Measurements from ENCODE around the gene SPINK4.

Gene SPINK4

DNA sequence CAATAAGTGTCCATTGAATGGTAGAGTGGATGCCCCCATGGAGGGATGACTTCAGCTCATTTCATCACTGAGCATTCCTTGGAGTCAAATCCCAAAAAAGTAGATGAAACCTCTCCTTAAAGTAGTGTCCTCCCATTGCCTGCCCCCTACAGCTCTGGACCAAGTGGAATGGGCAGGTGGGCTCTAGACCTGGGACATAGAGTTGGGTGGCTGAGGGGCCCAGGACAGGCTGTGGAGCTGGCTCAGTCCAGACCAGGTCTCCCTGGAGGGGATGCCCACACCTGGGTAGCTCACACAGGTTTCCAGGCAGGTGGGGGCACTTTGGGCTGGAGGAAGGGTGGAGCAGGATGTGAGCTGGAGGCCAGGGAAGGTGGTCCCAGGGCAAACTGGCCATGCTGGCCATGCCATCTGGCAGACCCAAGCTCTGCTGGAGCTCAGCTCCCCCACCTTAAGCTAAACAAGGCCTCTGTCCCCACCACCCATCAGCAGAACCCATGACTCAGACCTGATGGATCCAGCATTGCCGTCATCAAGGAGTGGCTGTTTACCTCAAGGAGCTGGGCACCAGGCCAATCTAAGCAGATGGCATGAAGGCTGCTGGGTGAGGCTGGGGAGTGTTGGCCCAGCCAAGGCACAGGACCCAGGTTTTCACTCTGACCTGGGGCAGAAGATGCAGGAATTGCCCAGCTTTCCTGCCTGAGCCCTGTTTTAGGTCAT is 6.2 kb upstream of the SPINK4 start:
- Histone ChIP-seq H2AFZ (ENCODE audit: low read depth, low read length) (no peak overlapping the region), H3K27me3 (ENCODE audit: insufficient read depth, low read length) (peaks cover 7% of the 10 kb centered on the region), H3K4me1 (ENCODE audit: insufficient read depth, low read length) (no peaks in the 10 kb centered on the region), H3K9me3 (ENCODE audit: low read length) (no peaks in the 10 kb centered on the region), H3K4me3 (ENCODE audit: low read length) (no peak overlapping the region), H3K36me3 (ENCODE audit: insufficient read depth, low read length) (no peaks in the 10 kb centered on the region)

DNA sequence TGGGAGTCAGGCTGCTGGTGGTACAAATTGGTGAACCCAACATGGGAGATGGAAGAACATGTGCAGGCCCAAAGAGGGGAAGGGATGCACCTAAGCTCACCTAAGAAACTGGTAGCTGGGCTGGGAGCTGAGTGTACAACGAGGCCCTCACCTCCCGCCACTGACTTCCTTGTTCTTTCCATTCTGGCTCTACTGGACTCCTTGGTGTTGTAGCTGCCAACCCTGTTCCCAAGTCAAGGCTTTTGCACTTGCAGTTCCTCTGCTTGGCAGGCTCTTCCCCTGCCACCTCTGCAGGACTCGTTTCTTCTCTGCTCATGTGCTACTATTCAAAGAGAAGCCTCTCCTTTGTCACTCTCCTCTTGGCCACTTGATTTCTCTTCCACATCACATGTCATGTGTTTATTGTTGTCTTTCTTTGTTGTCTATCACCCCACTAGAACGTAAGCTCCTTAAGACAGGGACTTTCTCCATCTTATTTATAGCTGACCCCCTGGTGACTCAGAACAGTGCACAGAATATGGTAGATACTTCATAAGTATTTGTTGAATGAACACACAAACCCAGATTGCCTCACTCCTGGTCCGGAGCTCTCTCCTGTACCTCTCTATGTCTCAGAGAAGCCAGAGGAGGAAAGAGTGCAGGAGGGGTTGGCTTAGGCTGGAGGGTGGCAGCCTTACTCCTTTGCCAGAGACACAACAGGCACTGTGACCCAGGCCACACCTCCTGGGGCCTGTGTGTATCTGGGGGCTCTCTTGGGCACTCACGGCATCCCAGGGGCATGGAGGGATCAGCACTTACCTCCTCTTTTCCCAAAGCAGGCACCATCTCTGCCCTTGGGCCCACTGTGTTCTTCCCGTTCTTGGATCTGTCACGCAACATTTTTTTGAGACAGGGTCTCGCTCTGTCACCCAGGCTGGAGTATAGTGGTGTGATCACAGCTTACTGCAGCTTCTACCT is 5.2 kb upstream of the SPINK4 start:
- no peak overlapping the region for H2AFZ ChIP-seq (ENCODE audit: low read depth, low read length)
- H3K27me3 ChIP-seq (ENCODE audit: insufficient read depth, low read length): peaks cover 7% of the 10 kb centered on the region
- H3K4me1 ChIP-seq (ENCODE audit: insufficient read depth, low read length): no peaks in the 10 kb centered on the region
- H3K4me3 ChIP-seq (ENCODE audit: low read length): no peak overlapping the region
- H3K36me3 ChIP-seq (ENCODE audit: insufficient read depth, low read length): no peaks in the 10 kb centered on the region
- no peaks in the 10 kb centered on the region for H3K9me3 ChIP-seq (ENCODE audit: low read length)

DNA sequence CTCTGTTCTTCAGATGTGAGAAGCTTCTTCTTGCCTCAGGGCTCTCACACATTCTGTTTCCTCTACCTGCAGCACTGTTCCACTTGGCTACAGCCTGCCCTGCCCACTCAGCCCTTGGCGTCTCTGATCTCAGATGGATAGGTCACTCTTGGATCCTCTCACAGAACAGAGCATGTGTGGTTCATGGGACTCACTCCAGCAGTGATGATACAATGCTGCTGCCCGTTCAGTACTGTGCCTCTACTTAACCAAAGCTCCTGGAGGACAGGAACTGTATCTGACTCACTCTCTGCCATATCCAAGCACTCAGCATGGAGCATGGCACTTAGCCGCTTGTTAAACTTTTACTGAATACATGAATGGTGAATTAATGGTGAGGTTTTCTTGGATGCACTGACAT is 3.4 kb upstream of the SPINK4 start:
- Histone ChIP-seq H3K9me3 (ENCODE audit: low read length) (no peaks in the 10 kb centered on the region), H3K27me3 (ENCODE audit: insufficient read depth, low read length) (peaks cover 2% of the 10 kb centered on the region), H3K4me3 (ENCODE audit: low read length) (no peak overlapping the region), H3K4me1 (ENCODE audit: insufficient read depth, low read length) (no peaks in the 10 kb centered on the region), H2AFZ (ENCODE audit: low read depth, low read length) (no peak overlapping the region), H3K36me3 (ENCODE audit: insufficient read depth, low read length) (no peaks in the 10 kb centered on the region)

DNA sequence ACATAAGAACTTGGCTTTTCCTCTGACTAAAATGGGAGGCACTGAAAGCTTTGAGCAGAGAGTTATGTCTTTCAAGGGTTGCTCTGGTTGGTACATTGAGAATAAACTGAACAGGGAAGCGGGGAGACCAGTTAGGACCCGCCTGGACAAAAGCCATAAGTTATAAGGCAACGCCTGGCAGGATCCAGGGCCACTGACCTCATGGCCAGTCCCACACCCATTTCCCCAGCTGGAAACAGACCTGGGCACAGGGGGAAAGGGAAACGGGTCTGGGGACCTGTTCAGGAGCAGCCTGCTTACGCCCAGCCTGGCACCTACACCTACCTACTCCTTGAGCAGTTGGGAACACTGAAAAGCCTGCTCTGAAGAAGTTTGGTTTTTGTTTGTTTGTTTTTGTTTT is 1.3 kb downstream of the SPINK4 start:
- Histone ChIP-seq H3K4me1 (ENCODE audit: insufficient read depth, low read length) (no peaks in the 10 kb centered on the region), H2AFZ (ENCODE audit: low read depth, low read length) (no peak overlapping the region), H3K4me3 (ENCODE audit: low read length) (no peak overlapping the region), H3K27me3 (ENCODE audit: insufficient read depth, low read length) (peaks cover under 1% of the 10 kb centered on the region), H3K9me3 (ENCODE audit: low read length) (no peaks in the 10 kb centered on the region), H3K36me3 (ENCODE audit: insufficient read depth, low read length) (no peaks in the 10 kb centered on the region)

DNA sequence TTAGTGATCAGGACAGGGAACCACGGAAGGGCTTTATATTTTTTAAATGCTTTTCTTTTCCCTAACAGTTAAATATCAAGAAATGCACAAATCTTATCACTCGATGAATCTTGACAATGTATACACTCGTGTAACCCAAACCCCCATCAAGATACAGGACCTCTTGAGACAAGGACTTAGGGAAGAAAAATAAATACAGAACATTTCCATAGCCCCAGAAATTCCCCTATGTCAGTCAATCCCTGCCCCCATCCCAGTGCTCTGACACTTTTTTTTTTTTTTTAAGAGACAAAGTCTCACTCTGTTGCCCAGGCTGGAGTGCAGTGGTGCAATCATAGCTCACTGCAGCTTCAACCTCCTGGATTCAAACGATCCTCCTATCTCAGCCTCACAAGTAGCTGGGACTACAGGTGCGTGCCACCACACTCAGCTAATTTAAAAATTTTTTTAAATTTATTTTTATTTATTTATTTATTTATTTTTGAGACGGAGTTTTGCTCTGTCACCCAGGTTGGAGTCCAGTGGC is 2.7 kb downstream of the SPINK4 start:
- Histone ChIP-seq H3K27me3 (ENCODE audit: insufficient read depth, low read length) (no peaks in the 10 kb centered on the region), H3K4me3 (ENCODE audit: low read length) (no peak overlapping the region), H3K9me3 (ENCODE audit: low read length) (no peaks in the 10 kb centered on the region)

DNA sequence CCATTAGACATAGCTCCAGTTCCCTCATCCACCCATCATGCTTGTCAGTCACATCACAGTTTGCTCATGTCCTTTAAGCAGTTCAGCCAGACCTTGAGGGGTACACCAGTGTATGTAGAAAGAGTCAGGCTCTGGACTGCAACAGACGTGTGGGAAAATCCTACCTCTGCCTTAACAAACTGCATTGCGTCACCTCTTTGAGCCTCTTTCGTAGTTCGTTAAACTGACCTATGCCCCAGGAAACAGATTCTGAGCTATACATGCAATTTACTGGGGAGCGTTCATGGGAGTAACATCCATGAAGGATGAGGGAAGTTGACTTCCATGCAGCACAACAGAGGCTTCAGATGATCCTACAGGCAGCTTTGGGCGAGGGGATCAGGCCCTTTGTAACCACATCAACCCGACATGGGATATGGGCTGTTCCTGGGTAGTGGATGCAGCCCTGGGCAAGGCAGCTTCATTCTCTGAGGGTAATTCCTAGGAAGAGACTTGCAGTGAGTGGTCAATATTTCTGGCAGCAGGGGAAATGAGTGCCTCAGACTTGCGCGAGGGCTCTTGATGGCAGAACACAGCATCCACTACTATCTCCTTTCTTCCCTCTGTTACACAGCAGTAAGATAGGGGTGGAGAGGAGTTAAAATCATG is 4.3 kb downstream of the SPINK4 start:
- Histone ChIP-seq H3K27me3 (ENCODE audit: insufficient read depth, low read length) (no peaks in the 10 kb centered on the region), H2AFZ (ENCODE audit: low read depth, low read length) (no peak overlapping the region), H3K4me1 (ENCODE audit: insufficient read depth, low read length) (no peaks in the 10 kb centered on the region), H3K4me3 (ENCODE audit: low read length) (no peak overlapping the region), H3K36me3 (ENCODE audit: insufficient read depth, low read length) (peaks cover 5% of the 10 kb centered on the region), H3K9me3 (ENCODE audit: low read length) (no peaks in the 10 kb centered on the region)

More for the DNA sequence above, 2.7 kb downstream of the SPINK4 start:
- H2AFZ ChIP-seq (ENCODE audit: low read depth, low read length): no peak overlapping the region
- no peaks in the 10 kb centered on the region for H3K36me3 ChIP-seq (ENCODE audit: insufficient read depth, low read length)
- no peaks in the 10 kb centered on the region for H3K4me1 ChIP-seq (ENCODE audit: insufficient read depth, low read length)

DNA sequence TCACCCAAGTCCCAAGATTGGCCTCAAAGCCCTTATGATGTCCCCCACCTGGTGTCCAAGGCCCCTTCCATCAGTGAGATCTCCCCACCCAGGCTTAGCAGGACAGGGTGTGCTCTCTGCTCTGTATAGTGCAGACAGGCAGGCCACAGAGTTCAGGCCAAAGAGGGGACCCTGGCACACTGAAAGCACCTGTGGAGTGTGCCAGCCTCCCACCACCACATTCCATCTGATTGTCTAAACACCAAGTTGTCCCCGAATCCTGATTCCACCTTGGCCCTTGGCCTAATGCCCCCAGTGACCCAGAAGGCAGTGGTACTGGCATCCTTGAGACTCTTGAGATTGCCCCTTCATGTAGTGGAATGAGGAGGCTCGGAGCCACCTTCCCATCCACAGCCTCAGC is 5.4 kb downstream of the SPINK4 start:
- H3K9me3 ChIP-seq (ENCODE audit: low read length): no peaks in the 10 kb centered on the region
- no peaks in the 10 kb centered on the region for H3K27me3 ChIP-seq (ENCODE audit: insufficient read depth, low read length)
- H2AFZ ChIP-seq (ENCODE audit: low read depth, low read length): no peak overlapping the region
- no peaks in the 10 kb centered on the region for H3K4me1 ChIP-seq (ENCODE audit: insufficient read depth, low read length)
- H3K36me3 ChIP-seq (ENCODE audit: insufficient read depth, low read length): peaks cover 9% of the 10 kb centered on the region
- H3K4me3 ChIP-seq (ENCODE audit: low read length): no peak overlapping the region

DNA sequence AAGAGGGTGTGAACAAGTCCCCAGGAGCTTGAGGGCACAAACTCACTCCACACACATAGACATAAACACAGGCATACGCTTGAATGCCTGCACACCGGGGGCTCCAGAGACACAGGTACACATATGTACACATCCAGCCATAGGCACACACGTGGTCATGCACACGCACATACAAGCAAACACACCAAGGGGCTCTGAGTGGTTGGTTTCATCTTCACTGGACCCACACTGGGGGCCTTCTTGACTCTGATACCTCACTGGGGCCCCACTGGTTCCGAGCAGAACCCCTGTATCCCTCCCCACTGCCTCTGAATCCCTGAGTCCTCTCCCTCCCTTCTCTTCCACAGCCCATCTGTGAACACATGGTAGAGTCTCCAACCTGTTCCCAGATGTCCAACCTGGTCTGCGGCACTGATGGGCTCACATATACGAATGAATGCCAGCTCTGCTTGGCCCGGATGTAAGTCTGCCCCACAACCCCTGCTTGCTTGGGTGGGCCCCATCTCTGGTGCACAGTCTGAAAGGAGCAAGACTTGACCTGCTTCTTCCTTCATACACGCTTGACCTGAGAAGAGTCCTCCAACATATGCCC is 6.4 kb downstream of the SPINK4 start:
- no peaks in the 10 kb centered on the region for H3K4me1 ChIP-seq (ENCODE audit: insufficient read depth, low read length)
- no peaks in the 10 kb centered on the region for H3K9me3 ChIP-seq (ENCODE audit: low read length)
- H2AFZ ChIP-seq (ENCODE audit: low read depth, low read length): no peak overlapping the region
- H3K4me3 ChIP-seq (ENCODE audit: low read length): no peak overlapping the region
- peaks cover 9% of the 10 kb centered on the region for H3K36me3 ChIP-seq (ENCODE audit: insufficient read depth, low read length)
- no peaks in the 10 kb centered on the region for H3K27me3 ChIP-seq (ENCODE audit: insufficient read depth, low read length)

DNA sequence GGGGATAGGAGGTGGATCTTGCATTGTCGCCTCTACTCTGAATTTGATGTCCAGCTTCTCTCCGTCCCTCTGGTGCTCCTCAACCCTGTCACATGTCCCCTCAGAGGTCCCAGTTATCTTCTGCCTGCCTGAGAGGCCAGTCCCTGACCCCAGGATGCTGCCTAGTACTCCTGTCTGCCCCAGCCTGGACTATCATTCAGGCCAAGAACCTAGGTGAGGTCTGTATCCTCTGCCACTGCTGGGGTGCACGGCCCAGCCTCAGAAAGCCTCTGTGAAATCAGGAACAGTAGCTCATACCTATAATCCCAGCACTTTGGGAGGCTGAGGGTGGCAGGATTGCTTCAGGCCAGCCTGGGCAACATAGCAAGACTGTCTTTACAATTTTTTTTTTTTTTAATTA is 8.6 kb downstream of the SPINK4 start:
- Histone ChIP-seq H3K36me3 (ENCODE audit: insufficient read depth, low read length) (peaks cover 20% of the 10 kb centered on the region), H3K9me3 (ENCODE audit: low read length) (no peaks in the 10 kb centered on the region), H3K27me3 (ENCODE audit: insufficient read depth, low read length) (no peaks in the 10 kb centered on the region), H3K4me1 (ENCODE audit: insufficient read depth, low read length) (no peaks in the 10 kb centered on the region), H3K4me3 (ENCODE audit: low read length) (no peak overlapping the region), H2AFZ (ENCODE audit: low read depth, low read length) (no peak overlapping the region)

DNA sequence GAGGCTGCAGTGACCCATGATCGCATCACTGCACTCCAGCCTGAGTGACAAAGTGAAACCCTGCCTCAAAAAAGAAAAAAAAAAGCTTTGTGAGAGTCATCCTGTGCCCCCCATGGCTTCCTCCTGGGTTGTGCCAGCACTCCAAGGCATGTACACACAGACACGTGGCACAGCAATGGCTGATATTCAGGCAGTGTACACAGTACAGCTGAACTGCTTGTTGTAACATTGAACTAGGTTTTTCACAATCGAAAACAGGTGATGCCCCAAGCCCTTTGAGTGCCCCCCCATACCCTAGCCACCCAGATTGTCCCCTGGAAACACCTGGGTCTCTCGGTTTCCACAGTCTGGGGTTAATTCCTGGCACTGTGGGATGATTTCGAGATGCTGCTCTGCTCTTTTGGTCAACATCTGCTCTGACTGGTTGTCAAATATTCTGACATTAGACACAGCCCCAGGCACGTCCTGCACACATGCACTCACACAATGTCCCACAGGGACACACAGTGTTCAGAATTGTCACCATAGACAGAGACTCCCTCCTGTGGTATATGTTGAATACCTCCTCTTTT is 9.2 kb downstream of the SPINK4 start:
- Histone ChIP-seq H3K36me3 (ENCODE audit: insufficient read depth, low read length) (peaks cover 21% of the 10 kb centered on the region), H3K9me3 (ENCODE audit: low read length) (no peaks in the 10 kb centered on the region), H2AFZ (ENCODE audit: low read depth, low read length) (no peak overlapping the region), H3K4me1 (ENCODE audit: insufficient read depth, low read length) (no peaks in the 10 kb centered on the region), H3K4me3 (ENCODE audit: low read length) (no peak overlapping the region), H3K27me3 (ENCODE audit: insufficient read depth, low read length) (no peaks in the 10 kb centered on the region)

DNA sequence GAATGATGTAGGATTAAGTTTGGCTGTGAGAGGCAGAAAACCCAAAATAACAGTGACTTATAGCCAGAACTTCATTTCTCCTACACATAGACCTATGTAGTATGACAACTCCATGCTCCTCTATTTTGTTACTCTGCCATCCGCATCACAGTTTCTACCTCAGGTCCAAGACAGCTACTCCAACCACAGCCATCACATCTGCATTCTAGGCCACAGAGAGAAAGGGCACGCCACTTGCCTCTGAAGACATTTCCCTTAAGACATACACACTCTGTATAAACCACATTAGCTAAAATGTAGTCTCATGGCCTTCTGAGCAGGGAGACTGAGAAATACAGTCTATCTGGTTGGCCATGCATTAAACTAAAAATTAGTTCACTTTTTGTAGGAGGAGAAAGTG is 10.0 kb downstream of the SPINK4 start:
- Histone ChIP-seq H3K9me3 (ENCODE audit: low read length) (no peaks in the 10 kb centered on the region), H2AFZ (ENCODE audit: low read depth, low read length) (no peak overlapping the region), H3K36me3 (ENCODE audit: insufficient read depth, low read length) (peaks cover 29% of the 10 kb centered on the region), H3K4me3 (ENCODE audit: low read length) (no peak overlapping the region), H3K4me1 (ENCODE audit: insufficient read depth, low read length) (no peaks in the 10 kb centered on the region), H3K27me3 (ENCODE audit: insufficient read depth, low read length) (no peaks in the 10 kb centered on the region)

DNA sequence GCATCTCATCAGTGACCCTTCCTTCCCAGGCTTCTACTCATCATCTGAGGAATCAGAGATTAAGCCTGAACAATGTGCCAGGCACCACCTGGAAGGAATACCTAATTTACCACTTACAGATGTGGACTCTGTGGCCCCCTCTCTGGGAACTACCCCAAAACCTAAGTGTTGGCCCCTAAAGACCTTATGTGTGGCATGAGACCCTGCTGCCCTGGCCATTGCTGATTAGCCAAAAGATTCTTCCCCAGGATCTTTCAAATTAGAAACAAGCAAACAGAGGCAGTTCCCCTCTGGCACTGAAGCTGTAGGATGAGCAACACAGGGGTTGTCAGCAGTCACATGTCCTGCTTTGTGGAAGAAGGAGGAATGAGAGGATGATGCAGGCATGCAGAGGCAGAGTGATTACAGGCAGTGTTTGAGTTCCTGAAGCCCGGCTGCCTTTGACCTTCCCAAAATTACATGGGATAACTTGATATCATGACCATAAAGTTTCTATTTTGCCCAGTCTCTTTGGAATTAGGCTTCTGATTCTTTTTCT is 10.6 kb downstream of the SPINK4 start:
- Histone ChIP-seq H3K4me1 (ENCODE audit: insufficient read depth, low read length) (no peaks in the 10 kb centered on the region), H2AFZ (ENCODE audit: low read depth, low read length) (no peak overlapping the region), H3K9me3 (ENCODE audit: low read length) (no peaks in the 10 kb centered on the region), H3K27me3 (ENCODE audit: insufficient read depth, low read length) (no peaks in the 10 kb centered on the region), H3K36me3 (ENCODE audit: insufficient read depth, low read length) (peaks cover 34% of the 10 kb centered on the region), H3K4me3 (ENCODE audit: low read length) (no peak overlapping the region)
